ENCODE data around the gene TP53AIP1.

TP53AIP1 gene

DNA sequence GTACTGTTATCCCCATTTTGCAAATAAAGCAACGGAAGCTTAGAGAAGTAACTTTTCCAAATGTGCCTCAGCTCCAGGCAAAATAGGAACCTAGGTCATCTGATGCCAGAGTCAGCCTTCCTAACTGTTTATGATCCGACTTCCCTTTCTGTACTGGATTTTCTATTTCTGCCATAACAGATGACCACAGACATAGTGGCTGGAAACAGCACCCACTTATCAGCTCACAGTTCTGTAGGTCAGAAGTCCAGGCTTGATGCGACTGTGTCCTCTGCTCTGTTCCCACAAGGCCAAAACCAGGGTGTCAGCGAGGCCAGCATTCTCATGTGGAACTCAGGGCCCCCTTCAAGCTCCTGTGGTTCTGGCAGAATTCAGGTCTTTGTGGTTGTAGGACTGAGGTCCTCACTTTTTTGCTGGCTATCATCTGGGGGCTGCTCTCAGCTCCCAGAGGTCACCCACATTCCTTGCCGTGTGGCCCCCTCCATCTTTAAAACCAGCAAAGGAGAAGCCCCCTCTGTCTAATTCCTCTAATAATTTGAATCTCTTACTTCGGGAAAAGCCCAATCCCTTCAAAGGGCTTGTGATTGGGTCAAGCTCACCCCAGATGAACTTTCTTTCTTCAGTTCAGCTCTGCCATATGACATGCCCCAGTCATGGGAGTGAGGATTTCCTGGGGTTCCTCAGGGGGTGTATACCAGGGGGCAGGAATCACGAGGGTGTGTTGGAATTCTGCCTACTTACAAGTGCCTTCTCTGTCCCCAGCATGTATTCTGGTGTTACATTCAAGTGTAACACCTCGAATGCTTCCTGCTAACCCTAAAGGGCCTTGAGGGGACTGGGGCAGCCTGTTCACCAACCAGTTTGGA is 36.3 kb downstream of the TP53AIP1 start:
- DNase-seq (ENCODE audit: low read depth in 2 of 2) = no peak

GRCh38 chr11:128905345-128906184 is 37.1 kb downstream of the TP53AIP1 start:
- DNase-seq (ENCODE audit: low read depth in 2 of 2) = peak; percentile 8 to 29

DNA sequence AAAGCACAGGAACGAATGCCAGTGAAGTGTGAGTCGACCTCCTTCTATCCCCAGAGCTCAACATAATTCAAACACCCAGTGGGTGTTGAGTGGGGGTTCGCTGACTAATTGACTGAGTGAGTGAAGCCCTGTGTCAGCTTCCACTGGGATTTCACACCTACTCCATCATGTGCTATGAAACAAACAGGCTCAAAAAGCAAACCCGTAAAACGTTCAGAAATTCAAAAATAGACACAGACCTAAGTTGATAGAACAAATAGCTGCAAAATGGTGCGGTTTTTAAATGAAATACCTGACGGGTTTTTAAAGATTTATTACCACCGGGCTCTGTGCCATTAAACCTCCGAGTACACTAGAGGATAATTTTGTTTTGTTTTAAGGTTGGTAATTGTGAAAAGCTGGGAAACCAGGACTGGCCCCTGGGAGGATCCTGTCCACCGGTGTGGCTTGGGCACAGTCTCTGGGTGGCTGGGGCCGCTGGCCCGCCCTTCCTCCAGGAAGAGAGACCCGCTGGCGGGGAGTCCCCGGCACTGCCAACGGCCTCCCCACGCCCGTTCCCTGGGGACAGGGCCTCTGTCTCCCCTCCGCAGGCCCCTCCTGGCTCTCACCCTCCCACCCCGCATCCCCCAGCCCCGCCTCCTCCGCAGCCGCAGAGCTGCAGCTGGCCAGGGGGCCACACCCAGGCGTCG is 37.9 kb downstream of the TP53AIP1 start:
- DNase-seq (ENCODE audit: low read depth in 2 of 2) = no peak

DNA sequence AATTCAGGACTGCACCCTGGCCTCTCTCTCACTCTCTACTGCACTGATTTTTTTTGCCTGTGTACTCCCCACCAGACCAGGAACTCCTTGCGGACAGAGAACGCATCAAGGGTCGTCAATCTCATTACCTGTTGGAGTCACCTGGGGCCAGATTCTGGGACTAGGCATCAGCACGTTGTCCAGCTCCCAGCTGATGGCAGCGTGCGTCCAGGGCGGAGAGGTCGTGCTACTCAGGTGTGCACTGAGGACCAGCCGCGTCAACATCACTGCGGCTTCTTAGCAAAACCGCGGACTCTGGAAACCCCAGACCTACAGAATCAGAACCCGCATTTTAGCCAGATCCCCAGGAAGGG is 38.4 kb downstream of the TP53AIP1 start:
- DNase-seq (ENCODE audit: low read depth in 2 of 2) = no peak

- no peak for DNase-seq (ENCODE audit: low read depth in 2 of 2)
Measured at GRCh38 chr11:128903248-128904061, 39.2 kb downstream of the TP53AIP1 start.

- no peak for DNase-seq (ENCODE audit: low read depth in 2 of 2)
Measured at GRCh38 chr11:128902515-128903066, 40.1 kb downstream of the TP53AIP1 start.

- DNase-seq (ENCODE audit: low read depth in 2 of 2) = no peak
Measured at GRCh38 chr11:128901653-128902514, 40.8 kb downstream of the TP53AIP1 start.

- DNase-seq (ENCODE audit: low read depth in 2 of 2) = no peak
Measured at GRCh38 chr11:128900468-128900867, 42.2 kb downstream of the TP53AIP1 start.

DNA sequence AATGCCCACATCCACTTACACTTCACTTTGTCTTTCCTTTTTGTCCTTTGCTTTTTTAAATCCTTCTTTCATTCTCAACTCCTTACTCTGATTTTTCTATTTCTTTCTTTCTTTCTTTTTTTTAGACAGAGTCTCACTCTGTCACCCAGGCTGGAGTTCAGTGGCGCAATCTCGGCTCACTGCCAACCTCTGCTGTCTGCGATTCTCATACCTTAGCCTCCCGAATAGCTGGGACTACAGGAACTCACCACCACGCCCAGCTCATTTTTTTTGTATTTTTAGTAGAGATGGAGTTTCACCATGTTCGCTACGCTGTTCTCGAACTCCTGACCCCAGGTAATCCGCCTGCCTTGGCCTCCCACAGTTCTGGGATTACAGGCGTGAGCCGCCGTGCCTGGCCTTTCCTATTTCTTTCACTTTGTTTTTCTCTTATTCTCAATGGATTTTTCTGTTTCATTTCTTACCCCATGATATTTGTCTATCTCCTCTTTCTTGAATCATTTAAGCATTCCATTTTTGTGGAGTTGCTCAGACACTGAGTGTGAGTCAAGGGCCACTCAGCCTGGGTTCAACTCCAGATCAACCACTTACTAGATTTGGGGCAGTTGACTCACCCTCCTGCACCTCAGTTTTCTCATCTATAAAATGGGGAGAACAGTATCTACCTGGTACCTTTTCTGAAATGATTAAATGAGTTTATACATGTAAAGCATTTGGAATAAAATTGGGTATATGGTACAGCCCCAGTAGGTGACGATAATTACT is 43.9 kb downstream of the TP53AIP1 start:
- no peak for DNase-seq (ENCODE audit: low read depth in 2 of 2)

GRCh38 chr11:128897826-128898225 is 44.8 kb downstream of the TP53AIP1 start:
- no peak for DNase-seq (ENCODE audit: low read depth in 2 of 2)

- no peak for DNase-seq (ENCODE audit: low read depth in 2 of 2)
Measured at GRCh38 chr11:128896356-128896755, 46.3 kb downstream of the TP53AIP1 start.

DNA sequence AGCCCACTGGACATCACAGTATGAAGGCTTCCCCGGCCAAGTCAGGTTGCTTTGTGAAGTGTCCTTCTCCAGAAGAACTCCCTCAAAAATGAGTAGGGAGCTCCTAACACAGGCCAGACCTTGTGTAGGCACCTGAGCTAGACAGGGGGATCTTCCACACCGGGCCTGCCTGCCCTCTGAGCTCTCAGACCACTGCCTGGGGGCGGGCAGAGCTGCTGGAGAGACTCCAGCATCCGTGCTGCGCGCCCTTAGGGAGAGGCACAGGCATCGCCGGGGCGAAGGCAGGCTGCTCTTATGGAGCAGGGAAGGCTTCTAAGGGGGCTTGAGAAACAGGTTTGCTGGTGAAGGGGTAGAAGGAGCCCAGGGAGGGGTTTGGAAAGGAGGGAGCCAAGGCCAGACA is 47.1 kb downstream of the TP53AIP1 start:
- DNase-seq (ENCODE audit: low read depth in 2 of 2) = no peak

GRCh38 chr11:128894685-128895084 is 48.0 kb downstream of the TP53AIP1 start:
- DNase-seq (ENCODE audit: low read depth in 2 of 2) = no peak

DNA sequence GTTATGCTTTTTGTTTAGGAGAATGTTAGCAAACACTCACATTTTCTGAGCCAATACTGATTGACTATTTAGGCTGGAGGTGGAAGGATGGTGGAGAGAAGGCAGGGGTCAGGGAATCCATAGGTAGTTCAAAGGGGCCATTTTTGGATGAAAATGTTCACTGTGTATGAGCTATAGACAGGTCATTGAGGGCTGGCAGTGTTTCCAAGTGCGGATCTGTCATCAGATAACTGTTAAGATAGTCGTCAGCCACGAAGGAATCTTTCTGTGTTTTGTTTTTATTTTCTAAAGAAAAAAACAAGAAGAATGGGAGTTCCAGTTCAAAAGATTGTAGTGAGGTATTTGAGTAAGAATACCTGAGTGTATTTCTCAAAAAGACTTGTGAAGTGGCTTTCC is 48.4 kb downstream of the TP53AIP1 start:
- no peak for DNase-seq (ENCODE audit: low read depth in 2 of 2)

- no peak for DNase-seq (ENCODE audit: low read depth in 2 of 2)
Measured at GRCh38 chr11:128893578-128894285, 48.9 kb downstream of the TP53AIP1 start.

DNA sequence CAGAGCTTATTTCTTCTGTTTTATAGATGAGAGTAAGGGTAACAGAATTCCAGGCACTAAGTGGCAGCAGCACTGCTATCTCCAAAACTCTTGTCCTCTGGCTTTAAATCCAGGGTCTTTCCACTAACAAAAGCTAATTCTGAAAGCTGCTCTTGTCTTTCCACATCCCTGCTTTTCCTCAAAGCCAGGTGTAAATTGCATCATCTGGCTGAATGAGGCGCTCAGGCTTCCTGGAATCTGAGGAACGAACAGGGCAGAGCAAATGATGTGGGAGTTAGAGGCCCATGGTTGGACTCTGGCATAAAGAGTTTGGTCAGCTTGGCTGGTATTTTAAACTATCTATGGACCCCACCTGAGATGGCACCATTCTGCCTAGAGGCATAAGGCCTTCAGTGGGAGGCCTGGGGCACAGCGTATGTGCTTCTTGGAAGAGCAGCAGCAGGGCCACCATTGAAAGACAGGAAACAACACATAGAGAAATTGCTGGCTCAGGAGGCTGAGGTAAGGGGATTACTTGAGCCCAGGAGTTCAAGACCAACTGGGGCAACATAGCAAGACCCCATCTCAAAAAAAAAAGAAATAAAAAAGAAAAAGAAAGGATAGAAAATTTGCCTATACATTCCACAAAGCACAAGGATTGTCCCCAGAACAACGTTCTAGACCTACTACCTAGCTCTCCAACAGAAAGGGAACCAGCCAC is 49.7 kb downstream of the TP53AIP1 start:
- no peak for DNase-seq (ENCODE audit: low read depth in 2 of 2)

GRCh38 chr11:128891913-128892398 is 50.7 kb downstream of the TP53AIP1 start:
- no peak for DNase-seq (ENCODE audit: low read depth in 2 of 2)

Measured in activated CD4-positive, alpha-beta T cell treated with anti-CD3 and anti-CD28 coated beads for 24 hours (primary cell).